GM18870 (cell line): ENCODE results near the gene TMCO4.
"Not testable (repeated sequence)": the region's sequence is repeated elsewhere in the genome, so short reads cannot be mapped to it uniquely, and the experiment has no call there.

Experiments used
- ATAC-seq: cut with Tn5 transposase; IDR thresholded peaks from one replicate; pipeline ENCODE4 v1.9.1; 2021; ENCODE audit warnings: moderate library complexity; ENCODE audit not compliant: unreplicated experiment

TMCO4 gene

DNA sequence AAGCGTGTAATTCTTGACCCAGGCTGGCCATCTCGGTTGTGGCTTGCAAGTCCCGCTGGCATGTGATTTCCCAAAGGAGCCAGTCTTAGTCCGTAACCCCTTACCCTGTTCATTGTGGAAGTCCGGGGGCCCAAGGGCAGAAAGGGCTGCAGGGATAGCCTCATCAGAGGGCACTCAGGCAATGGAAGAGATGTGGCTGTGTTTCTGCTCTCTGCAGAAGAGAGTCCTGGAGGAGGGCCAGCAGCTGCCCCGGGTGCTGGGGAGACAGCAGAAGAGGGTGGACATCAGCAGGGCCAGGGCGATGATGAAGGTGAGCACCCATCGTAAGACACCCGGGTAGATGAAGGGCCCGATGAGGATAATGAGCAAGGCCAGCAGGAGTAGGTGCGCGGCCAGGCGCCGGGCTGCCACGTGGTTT, 14.5 kb upstream of the TMCO4 start:
- no peak for ATAC-seq

DNA sequence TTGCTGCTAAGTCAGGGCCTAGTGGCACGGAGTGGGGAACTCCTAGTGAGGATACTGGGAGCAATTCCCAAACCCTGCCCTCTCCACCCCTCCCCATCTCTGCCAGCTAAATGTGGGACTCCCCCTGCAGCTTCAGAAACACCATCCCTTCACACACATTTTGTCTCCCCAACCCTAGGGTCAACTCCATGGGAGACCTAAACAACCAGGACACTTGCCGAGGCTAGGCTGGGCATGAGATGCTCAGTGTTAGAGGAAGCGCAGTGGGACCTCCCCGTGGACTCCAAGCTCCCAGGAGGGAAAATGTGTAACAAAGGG, 13.9 kb upstream of the TMCO4 start:
- ATAC-seq: no peak

DNA sequence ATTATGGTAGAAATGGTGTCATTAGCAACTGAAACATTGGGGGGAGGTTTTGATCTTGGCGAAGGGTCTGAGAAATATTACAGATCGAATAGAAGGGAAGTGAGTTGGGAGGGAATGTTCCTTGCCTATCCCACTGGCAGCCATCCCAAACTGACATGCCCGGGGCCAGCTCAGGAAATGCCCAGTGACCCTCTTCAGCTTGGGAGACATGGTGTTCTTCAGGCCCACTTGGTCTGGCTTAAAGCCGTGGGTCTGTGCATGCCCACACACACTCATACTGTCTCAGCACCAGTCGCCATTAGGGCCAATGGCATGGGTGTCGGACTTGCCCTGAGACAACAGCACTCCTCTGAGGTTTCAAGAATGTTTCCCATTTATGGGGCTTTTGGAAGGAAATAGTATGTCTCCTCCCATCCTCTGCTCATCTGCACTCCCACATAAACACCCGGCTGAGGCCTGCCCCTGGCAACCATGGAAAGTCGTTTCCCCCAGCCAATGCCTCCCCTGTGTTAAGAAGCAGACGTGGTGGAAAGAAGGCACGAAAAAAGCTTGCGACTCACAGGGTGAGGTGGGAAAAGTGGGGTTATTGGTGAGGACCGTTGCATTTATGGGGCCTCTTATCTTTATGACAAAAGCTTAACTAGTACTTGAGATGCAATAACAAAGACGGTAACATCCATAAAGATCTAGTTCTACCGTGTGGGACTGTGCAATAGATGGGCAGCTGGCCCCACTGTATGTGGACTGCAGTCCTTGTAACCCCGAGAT, 13.3 kb upstream of the TMCO4 start:
- ATAC-seq: no peak

DNA sequence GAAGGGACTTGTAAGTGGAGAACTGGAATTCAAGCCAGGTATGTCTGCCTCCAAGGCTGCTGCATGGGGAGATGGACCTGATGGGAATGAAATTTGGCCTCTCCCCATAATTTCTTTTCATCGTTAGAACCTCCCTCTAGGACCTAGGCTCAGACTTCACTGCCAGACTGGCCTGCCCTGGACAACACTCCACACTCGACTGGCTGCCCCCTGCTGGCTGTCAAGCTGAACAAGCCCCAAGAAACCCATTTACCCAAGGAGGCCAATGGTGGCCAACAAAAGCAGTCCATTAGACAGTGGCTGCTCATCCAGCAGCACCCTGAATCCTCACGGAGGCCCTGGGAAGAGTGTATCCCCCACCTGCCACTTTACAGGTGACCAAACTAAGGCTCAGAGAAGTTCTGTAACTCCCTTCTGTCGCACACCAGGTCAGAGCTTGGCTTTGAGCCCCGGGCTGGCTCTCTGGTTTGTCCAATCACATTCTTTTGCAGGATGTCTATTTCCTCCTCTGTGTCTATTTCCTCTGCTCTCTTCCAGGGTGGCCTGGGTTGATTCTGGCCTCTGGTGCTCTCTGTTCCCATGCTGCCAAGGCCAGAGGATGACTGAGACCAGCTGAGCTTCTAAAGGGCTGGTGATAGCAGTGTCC, 11.6 kb upstream of the TMCO4 start:
- ATAC-seq: no peak

DNA sequence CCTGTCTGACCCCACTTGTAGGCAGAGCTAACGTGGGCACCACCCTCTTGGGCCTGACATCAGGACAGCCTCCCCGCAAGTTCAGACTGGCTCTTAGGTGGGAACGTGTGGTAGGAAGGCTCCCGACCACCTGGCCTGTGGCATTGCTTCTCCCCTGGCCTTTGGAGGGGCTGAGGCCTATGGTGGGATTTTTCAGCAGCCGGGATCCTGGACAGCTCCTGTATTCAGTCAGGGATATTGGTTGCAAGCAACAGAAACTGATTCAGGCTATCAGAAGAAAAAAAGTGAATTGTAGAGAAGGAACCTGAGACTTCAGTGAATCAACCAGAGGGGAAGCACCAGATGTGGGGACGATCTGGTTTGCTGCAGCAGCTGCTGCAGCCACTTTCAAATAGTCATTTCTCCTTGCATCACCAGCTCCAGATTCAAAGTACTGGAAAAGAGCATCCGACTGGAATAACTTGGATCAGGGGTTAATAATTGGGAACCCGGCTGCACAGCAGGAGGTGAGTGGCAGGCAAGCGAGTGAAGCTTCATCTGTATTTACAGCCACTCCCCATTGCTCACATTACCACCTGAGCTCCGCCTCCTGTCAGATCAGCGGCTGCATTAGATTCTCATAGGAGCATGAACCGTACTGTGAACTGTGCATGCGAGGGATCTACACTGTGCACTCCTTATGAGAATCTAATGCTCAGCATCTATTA, 9.5 kb upstream of the TMCO4 start:
- no peak for ATAC-seq

DNA sequence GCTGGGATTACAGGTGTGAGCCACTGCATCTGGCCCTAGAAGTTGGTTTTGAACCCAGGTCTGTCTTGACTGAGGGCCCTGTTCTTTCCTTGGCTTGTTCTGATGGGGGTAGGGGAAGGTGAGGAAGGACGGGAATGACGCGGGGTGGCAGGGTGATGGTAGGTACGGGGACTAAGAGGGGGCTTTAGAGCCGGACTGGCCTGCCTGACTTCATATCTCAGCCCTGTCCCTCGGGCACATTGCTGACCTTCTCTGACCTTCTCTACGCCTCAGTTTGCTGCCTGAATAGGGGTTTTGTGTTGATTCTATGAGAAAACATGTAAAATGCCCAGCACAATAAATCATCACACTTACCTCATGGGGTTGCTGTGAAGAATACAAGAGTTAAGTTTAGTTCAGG, 8.6 kb upstream of the TMCO4 start:
- ATAC-seq: no peak

DNA sequence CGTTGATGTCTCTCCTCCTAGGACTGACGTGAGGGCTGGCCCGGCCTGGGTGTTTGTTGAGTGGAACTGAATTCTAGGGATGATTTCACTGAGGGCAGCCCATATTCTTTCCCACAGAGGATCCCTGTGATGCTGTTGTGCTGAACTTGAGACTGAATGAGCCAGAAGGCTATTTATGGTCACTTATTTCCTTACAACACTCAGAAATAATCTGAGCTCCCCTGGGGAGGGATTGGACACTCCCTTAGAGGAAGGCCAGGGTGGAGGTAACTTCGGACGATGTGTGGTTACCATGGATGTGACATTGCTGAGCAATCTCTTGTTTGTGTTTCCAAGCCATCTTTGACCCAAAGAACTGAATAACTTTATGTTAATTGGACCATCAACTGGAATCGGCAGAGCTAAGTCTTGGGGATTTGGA, 5.1 kb upstream of the TMCO4 start:
- ATAC-seq: no peak

DNA sequence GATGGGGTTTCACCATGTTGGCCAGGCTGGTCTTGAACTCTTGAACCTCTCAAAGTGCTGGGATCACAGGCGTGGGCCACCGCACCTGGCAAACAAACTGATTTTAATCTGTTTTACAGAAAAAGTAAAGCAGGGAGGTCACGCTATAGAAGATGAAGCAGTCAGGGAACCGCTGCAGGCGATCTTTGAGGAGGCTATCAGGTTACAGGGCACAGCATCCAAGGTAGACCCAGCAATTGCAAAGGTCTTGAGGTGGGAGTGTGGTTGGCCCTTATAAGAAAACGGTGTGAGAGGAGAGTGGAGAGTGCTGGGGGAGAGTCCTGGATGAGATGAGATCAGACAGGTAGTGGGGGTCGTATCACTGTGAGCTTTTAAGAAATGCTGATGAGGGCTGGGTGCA, 2.6 kb upstream of the TMCO4 start:
- no peak for ATAC-seq

DNA sequence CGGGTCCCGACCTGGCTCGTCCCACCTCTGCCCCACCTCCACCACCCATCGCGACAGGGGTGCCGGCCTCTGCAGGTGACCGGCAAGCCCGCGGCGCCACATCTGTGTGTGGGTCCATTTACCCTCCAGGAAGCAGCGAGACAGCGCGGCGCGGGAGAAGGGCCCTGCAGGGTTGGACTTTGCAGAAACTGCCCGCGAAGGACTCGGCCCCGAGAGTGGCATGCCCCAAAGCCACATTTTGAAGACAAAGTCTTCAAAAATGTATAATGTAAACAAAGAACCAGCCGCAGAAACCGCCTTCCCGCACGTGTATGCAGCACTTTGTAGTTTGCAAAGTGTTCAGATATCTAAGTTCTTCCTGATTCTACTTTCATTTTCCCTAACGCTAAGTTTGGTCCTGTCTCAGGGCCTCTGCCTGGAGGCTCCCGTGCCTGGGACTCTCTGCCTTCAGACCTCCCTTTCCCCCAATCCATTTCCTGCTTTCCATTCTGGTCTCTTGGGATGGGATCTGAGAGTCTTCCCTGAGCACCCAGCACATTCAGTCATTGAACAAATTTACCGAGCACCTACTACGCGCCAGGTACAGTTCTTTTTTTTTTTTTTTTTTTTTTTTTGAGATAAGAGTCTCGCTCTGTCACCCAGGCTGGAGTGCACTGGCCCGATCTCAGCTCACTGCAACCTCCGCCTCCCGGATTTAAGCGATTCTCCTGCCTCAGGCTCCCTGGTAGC, 524 bp upstream of the TMCO4 start:
- ATAC-seq: no peak

DNA sequence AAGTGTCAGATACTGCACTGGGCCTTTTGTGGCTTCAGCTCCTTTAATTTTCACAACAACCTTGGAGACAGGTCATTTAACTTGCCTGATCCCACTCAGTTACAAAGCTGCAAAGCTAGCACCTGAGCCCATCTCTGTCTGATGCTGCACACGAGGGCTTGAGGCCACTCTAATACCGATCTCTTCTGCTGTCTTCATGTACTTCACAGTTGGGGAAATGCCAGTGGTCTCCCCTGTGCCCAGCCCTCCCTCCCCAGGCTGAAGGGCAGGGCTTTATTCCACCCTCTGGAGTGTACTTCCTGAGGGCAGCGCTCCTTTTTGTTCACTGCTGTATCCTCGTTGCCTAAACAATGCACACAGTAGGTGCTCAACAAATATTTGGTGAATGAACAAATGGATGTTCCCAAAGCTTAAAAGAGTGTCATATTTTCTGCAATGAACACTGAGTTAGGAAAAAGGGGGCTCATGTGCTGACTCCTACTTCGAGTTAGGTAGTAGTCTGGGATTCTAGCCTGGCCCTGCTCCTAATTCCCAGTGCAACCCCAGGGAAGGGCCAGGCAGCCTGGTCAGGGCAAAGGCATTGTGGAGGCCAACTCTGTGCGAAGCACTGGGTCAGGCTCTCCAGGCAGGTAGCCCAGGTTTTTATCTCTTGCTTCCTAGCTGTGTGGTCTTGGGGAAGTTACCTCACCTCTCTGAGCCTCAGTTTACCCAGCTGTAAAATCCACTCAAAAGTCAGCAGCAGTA, 1.1 kb downstream of the TMCO4 start:
- ATAC-seq: no peak

DNA sequence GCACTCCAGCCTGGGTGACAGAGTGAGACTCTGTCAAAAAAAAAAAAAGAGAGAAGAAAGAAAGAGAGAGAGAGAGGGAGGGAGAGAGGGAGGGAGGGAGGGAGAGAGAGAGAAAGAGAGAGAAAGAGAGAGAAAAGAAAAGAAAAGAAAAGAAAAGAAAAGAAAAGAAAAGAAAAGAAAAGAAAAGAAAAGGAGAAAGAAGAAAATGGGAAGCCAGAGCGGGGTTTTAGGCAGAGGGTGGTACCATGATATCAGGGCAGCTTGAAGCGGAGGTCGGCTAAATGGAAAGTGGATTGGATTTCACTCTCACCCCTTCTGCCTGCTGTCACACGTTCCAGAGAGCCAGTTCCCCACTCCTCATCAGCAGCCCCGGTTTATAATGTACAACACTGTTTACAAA, 1.9 kb downstream of the TMCO4 start:
- ATAC-seq: no peak

DNA sequence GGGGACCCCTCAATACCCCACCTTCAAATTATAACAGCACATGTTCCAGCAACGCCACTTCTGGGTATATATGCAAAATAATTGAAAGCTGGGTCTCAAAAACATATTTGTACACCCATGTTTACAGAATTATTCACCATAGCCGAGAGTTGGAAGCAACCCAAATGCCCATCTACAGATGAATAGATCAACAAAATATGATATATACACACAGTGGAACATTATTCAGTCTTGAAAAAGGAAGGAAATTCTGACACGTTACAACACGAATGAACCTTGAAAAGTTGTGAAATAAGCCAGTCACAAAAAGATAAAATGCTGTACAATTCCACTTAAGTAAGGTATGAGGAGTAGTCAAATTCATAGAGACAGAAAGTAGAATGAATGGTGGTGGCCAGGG, 5.1 kb downstream of the TMCO4 start:
- no peak for ATAC-seq

DNA sequence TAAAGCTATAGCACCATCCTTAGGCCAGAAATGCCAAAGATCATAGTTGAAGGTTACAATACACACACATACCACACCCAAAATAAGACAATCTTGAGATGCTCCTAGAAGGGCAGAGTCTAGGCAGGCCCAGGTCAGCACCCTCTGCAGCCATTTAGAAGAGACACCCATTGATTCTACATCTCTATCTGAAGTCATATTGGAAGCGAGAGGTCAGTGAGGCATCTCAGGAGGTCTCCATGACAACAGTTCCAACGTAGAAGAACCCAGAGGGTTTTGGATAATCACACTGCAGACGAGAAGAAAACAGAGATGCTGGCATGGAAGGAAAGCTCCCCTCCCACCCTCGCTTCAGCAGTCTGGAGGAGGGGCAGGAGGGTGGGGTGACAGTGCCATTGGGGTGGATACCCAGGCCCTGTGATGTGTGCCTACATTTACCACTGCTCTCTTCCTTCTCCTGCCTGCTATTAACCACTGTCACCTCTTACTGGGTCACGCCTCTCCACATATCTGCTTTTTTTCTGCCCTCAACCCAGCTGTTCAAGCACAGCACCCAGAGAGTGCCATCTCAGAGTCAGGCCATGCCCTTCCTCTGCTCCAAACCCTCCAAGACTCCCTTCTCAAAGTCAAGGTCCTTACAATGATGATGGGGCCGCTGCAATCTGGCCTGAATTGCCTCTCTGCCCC, 6.2 kb downstream of the TMCO4 start:
- ATAC-seq: no peak

DNA sequence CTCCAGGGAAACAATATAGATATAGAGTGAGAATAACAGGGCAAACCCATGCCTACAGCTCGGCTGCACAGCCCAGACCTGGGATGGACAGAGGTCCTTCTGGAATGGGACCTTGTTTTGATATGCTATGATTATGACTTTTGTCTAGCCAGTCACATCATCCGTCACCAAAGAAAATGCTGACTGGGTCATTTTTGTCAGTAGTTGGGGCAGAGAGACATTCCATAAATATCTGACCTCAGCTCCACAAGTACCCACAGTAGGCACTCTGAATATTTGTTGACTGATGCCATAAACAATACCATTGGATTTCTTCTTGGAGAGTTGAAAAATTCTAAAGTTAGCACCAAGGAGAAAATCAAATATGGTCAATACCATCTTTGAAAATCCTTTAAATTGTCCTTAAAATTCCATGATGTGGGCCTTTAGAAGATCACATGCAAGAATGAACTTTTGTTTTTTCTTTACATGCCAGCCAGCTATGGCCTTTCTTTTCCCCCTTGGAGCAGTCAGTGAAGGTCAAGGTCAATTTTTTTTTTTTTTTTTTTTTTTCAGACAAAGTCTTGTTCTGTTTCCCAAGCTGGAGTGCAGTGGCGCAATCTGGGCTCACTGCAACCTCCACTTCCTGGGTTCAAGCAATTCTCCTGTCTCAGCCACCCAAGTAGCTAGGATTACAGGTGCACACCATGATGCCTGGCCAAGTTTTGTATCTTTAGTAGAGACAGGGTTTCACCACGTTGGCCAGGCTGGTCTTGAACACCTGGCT, 7.3 kb downstream of the TMCO4 start:
- no peak for ATAC-seq

DNA sequence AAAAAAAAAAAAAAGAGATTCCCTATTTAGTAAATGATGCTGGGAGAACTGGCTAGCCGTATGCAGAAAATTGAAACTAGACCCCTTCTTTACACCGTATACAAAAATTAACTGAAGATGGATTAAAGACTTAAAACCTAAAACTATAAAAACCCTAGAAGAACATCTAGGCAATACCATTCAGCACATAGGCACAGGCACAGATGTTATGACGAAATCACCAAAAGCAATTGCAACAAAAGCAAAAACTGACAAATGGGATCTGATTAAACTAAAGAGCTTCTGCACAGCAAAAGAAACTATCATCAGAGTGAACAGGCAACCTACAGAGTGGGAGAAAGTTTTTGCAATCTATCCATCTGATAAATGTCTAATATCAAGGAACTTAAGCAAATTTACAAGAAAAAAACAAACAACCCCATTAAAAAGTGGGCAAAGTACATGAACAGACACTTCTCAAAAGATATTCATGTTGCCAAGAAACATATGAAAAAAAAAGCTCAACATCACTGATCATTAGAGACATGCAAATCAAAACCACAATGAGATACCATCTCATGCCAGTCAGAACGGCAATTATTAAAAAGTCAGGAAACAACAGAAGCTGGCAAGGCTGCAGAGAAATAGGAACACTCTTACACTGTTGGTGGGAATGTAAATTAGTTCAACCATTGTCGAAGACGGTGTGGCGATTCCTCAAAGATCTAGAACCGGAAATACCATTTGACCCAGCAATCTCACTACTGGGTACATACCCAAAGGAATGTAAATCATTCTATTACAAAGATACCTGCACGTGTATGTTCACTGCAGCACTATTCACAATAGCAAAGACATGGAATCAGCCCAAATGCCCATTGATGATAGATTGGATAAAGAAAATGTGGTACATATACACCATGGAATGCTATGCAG, 9.4 kb downstream of the TMCO4 start:
- ATAC-seq: not testable (repeated sequence)

DNA sequence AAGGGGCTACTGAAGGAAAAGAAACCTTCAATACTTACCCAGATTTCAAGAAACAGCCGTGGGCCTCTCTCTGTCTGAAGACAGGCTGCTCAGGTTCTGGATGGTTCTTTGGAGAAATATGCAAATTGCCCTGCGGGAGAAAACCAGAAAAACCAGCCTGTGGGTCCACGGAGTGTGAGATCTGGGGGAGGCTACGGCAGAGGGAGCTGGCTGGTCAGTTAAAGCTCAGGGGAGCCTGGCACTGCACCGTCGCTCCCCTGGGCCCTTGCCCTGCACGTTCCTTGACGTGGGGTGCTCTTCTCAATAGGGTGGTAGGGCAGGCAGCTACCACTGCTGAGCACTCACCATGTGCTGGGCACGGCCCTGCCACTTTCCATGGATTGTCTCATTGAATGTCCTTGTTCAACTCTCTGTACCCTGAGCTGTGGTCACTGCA, 12.7 kb downstream of the TMCO4 start:
- ATAC-seq: no peak

DNA sequence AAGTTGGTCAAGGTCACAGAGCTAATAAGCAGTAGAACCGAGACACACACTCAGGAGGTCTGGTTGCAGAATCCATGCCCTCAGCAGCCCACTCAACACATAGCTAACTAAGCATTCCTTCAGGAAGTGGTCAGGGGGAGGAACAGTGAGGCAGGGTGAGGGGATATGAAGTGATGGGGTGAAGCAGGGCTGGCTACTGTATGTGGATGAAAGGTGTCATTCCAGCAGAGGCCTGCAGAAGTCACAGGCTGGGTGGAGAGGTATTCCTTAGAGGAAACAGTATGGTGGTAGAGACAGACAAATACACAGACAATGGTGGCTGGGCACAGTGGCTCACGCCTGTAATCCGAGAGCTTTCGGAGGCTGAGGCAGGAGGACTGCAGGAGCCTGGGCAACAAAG, 14.1 kb downstream of the TMCO4 start:
- no peak for ATAC-seq

DNA sequence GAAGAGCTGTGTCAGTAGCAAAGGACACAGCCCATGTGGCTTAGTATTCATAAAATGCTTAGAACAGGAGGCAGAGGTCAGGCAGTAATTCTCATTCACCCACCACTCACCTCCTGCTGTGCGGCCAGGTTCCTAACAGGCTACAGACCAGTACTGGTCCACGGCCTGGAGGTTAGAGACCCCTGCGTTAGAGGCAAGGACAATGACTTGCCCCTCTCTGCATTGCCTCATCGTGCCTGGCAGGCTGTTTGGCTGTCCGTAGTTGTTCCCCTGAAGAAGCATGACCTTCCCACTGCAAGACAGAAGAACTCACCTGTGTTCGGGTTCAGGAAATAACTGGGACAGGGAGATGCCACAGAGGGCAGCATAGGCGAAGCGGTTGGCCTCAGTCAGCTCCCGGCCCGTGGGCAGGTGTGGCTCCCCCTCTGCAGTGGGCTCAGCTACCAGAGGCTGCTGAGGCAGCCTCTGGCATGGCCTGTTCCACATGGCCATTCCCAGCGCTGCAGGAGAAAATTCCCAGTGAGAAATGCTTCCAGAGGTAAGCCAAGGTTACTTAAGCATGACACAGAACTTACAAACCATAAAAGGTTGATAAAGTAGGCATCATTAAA, 19.3 kb downstream of the TMCO4 start:
- no peak for ATAC-seq
